Epithelial cell of proximal tubule (primary cell): Measurements from ENCODE around the gene SYT7. TPM values are rescaled to one million over a fixed set of nuclear protein-coding genes. Genes with fewer than 3 reads are reported as not detected.
A peak's percentile ranks its signal among the peaks of the same experiment; 100 is the strongest.
"Not testable (repeated sequence)": the region's sequence is repeated elsewhere in the genome, so short reads cannot be mapped to it uniquely, and the experiment has no call there.

ENCODE experiments used
- DNase-seq: peaks from one replicate; pipeline ENCODE4 v3.0.0-alpha.2; 2011; ENCODE audit warnings: low read depth
- H3K4me3 ChIP-seq: 2 replicates; pipeline ENCODE4 v1.5.1; 2011; ENCODE audit warnings: low read depth, mild to moderate bottlenecking, low read length
- CTCF ChIP-seq: conservative IDR thresholded peaks from 2 replicates; pipeline ENCODE4 v1.5.1; 2012; ENCODE audit warnings: low read depth, mild to moderate bottlenecking, low read length
- total RNA-seq: library from RNA; depleted of rRNA; stranded (reverse); fragments of >200 nt; gene quantifications from 2 replicates; pipeline ENCODE4 v1.2.3, GENCODE V29; 2015

SYT7 gene
- total RNA-seq, 1 donor from 2014 or later: 0.23 TPM

GRCh38 chr11:61485080-61485479 lies 95.8 kb downstream of the SYT7 start:
- H3K4me3 ChIP-seq: no peak overlapping the region
- no peak for DNase-seq
- no peak for TF ChIP-seq CTCF

- DNase-seq: no peak
- no peak overlapping the region for H3K4me3 ChIP-seq
- TF ChIP-seq CTCF: no peak
These were observed 96.3 kb downstream of the SYT7 start for GRCh38 chr11:61484541-61484940.

- DNase-seq: no peak
- TF ChIP-seq CTCF: peak; percentile 65
- H3K4me3 ChIP-seq: no peak overlapping the region
These were observed 98.4 kb downstream of the SYT7 start for GRCh38 chr11:61482513-61482912.

GRCh38 chr11:61481806-61482205 lies 99.1 kb downstream of the SYT7 start:
- no peak for DNase-seq
- no peak for TF ChIP-seq CTCF
- no peak overlapping the region for H3K4me3 ChIP-seq

GRCh38 chr11:61480994-61481335 lies 99.9 kb downstream of the SYT7 start:
- DNase-seq: no peak

GRCh38 chr11:61480261-61480993 lies 100.4 kb downstream of the SYT7 start:
- TF ChIP-seq CTCF: no peak
- DNase-seq: no peak
- H3K4me3 ChIP-seq: no peak overlapping the region

More at GRCh38 chr11:61480994-61481335, 99.9 kb downstream of the SYT7 start:
- no peak overlapping the region for H3K4me3 ChIP-seq
- TF ChIP-seq CTCF: no peak

- H3K4me3 ChIP-seq, DNase-seq: not testable (repeated sequence)
These were observed 101.4 kb downstream of the SYT7 start for GRCh38 chr11:61479360-61480058.
